GM23248 (cell line): ENCODE measurements around the gene RIBC2.

Experiments
- EZH2 ChIP-seq: fragments of 200-600 bp; sonication (generic); IDR thresholded peaks from 2 replicates; pipeline ENCODE4 v1.6.1; 2018; ENCODE audit warnings: antibody characterized with exemption, mild to moderate bottlenecking; ENCODE audit not compliant: insufficient read depth, poor library complexity, severe bottlenecking
- EZH2phosphoT487 ChIP-seq: fragments of 200-600 bp; sonication (generic); IDR thresholded peaks from 2 replicates; pipeline ENCODE4 v1.6.1; 2018; ENCODE audit warnings: antibody characterized with exemption, moderate library complexity, mild to moderate bottlenecking, low read depth; ENCODE audit not compliant: insufficient read depth

GRCh38 chr22:45455621-45456020 is 42.1 kb downstream of the RIBC2 start:
- TF ChIP-seq EZH2 (no peak), EZH2phosphoT487 (no peak)
